ENCODE results near the gene MTF1.
A peak's percentile ranks its signal among the peaks of the same experiment; 100 is the strongest.
"Not testable (repeated sequence)": the region's sequence is repeated elsewhere in the genome, so short reads cannot be mapped to it uniquely, and the experiment has no call there.

MTF1 gene

DNA sequence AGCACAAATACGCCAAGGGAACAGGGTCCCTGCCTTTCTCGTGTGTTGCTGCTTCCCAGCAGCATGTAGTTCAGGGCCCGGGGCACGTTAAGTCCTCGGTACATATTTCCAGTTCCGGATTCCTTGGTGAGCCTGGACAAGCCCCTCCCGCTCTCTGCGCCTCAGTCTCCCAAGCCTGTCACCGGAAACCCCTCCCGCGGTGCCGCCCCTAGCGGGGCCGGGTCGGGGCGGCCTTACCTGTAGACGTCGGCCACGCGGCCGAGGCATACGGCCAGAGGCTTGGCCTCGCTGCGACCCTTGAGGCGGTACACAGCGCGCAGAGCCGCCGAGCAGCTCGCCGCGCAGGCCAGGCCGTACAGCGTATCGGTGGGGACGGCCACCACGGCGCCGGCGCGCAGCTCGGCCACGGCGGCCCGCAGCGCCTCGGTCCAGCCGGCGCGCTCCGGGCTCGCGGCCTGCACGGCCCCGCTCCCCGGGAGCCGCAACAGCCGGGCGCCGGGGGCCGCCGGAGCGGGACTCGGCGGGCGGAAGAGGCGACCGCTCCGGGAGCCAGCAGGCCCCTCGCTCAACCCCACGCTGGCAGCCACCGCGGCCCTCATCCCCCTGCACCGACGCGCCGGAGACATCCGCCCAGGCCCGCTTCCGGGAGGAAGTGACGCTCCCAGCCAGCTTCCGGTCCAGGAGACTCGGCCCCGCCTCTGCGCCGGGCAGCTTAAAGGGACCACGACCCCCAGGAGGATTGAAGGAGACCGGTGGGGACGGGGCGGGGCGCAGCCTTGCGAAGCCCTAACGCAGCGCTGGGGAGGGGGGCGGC lies 51.6 kb downstream of the MTF1 start, which contains the start of the genes C1orf122 and YRDC:
Gene C1orf122 (plus strand): TSS at position 236 of the 814 bp plus-strand sequence. CDS start 615 bp downstream, outside the sequence.
Gene YRDC (minus strand): TSS at position 654 of the 814 bp plus-strand sequence. CDS start 28 bp downstream, at position 626.
- DNase-seq = peak; percentile 93 to 94
- no peak for TF ChIP-seq GATA1 (IDR thresholded peaks at IDR 0.05; ENCODE audit: low read depth, low read length)
- TF ChIP-seq POLR2A (IDR thresholded peaks at IDR 0.05; ENCODE audit: low read length) = peak; percentile 60

GRCh38 chr1:37807220-37807554 lies 52.2 kb downstream of the MTF1 start:
- TF ChIP-seq GATA1 (IDR thresholded peaks at IDR 0.05; ENCODE audit: low read depth, low read length) (no peak), POLR2A (IDR thresholded peaks at IDR 0.05; ENCODE audit: low read length) (no peak)
- peak; percentile 89 to 91 for DNase-seq

DNA sequence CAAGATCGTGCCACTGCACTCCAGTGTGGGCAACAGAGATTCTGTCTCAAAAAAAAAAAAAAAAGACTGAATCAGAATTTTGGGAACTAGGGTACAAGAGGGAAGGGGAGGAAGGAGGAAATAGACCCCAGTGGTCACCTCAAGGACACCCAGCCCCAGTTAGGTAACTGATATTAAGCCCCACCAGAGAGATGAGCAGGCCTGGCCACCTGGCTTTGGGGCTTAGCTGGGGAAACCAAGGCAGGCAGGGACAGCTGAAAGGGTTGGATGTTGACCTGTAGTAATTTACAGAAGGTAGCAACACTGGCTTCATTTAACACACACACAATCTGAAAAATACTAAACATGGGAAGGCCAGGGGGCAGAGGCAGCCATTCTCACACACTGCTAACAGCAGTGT lies 57.0 kb downstream of the MTF1 start:
- no peak for TF ChIP-seq POLR2A (IDR thresholded peaks at IDR 0.05; ENCODE audit: low read length)
- TF ChIP-seq GATA1 (IDR thresholded peaks at IDR 0.05; ENCODE audit: low read depth, low read length) = no peak
- no peak for DNase-seq

GRCh38 chr1:37797750-37798345 lies 61.5 kb downstream of the MTF1 start:
- TF ChIP-seq GATA1 (IDR thresholded peaks at IDR 0.05; ENCODE audit: low read depth, low read length) (no peak), POLR2A (IDR thresholded peaks at IDR 0.05; ENCODE audit: low read length) (no peak)

DNA sequence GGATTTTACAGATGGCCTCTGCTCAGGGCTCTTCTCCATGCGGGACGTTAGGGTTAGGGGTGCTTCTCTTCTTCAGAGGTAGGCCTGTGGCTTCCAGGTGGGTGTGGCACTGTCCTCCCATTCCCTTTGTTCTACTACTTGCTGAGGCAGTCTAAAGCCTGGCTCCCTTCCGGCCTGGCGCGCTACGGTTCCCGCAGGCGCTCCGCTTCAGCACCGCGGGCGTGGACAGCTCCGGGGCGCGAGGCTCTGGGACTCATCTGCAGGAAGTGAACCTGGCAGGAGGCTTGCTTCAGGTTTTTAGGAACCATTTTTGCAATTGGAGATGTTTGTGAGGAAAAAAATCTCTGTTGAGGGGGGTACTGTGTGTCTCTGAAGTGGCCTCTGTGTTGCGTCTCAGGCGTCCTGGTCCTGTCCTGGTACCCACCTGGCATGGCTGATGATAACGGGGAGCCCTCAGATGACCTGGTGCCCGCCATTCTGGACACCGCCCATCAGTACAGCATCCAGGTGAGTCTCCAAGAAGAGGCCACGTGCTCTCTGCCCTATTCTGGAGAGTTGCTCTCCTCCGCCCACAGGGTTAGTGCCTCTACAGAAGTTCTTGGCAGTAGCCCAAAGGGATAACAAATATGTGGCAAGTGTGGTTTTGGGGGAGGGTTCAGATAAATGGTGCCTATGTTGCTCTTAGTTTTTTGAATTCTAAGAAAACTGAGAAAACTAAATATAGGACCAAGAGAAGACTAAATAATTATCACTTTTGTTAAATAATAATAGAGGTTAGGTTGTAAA lies 63.9 kb downstream of the MTF1 start:
- no peak for TF ChIP-seq POLR2A (IDR thresholded peaks at IDR 0.05; ENCODE audit: low read length)
- no peak for TF ChIP-seq GATA1 (IDR thresholded peaks at IDR 0.05; ENCODE audit: low read depth, low read length)
- DNase-seq = peak; percentile 61 to 68

More at GRCh38 chr1:37797750-37798345, 61.5 kb downstream of the MTF1 start:
- no peak for DNase-seq

DNA sequence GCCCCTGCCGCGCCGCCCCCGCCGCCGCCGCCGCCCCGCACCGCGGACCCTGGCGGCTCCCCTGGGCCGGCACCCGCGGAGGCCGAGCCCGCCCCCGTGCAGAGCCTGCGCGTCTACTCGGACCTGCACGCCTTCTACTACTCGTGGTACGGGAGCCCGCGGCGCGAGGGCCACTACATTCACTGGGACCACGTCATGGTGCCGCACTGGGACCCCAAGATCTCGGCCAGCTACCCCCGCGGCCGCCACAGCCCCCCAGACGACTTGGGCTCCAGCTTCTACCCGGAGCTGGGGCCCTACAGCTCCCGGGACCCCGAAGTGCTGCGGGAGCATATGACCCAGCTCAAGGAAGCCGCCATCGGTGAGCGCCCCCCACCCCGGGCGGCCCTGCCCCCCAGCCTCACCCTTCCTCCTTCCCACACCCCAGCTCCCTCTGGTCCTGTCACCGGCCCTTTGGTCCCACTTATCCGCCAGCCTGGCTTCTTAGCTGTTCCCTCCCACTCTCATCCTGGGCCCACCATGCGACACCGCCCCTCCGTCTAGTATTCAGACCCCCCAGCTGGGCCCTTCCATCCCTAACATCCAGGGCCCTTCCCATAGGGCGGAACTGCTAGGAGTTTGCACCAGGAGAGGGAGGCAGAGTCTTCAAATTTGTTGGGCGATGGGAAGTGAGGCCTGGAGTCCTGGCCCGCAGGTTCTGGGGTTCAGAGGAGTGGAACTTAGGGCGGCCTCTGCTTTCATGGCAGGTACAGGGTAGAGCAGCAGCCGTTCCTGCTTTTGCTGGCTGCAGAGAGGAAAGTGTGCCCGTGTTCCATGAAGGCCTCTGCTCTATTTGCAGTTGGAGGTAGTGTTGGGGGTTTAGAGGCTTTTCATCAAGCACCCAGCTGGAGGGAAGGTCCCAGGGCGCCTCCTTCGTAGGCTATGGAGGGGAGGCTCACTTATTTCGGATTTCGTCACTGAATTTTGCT lies 64.7 kb downstream of the MTF1 start:
- no peak for DNase-seq
- TF ChIP-seq GATA1 (IDR thresholded peaks at IDR 0.05; ENCODE audit: low read depth, low read length) (no peak), POLR2A (IDR thresholded peaks at IDR 0.05; ENCODE audit: low read length) (no peak)

- peak; percentile 77 to 80 for DNase-seq
- no peak for TF ChIP-seq POLR2A (IDR thresholded peaks at IDR 0.05; ENCODE audit: low read length)
- no peak for TF ChIP-seq GATA1 (IDR thresholded peaks at IDR 0.05; ENCODE audit: low read depth, low read length)
Measured at GRCh38 chr1:37793773-37794371, 65.5 kb downstream of the MTF1 start, which contains the start of gene MANEAL. MANEAL (plus strand) TSS chr1:37793847; CDS start chr1:37794183, 336 bp downstream.

DNA sequence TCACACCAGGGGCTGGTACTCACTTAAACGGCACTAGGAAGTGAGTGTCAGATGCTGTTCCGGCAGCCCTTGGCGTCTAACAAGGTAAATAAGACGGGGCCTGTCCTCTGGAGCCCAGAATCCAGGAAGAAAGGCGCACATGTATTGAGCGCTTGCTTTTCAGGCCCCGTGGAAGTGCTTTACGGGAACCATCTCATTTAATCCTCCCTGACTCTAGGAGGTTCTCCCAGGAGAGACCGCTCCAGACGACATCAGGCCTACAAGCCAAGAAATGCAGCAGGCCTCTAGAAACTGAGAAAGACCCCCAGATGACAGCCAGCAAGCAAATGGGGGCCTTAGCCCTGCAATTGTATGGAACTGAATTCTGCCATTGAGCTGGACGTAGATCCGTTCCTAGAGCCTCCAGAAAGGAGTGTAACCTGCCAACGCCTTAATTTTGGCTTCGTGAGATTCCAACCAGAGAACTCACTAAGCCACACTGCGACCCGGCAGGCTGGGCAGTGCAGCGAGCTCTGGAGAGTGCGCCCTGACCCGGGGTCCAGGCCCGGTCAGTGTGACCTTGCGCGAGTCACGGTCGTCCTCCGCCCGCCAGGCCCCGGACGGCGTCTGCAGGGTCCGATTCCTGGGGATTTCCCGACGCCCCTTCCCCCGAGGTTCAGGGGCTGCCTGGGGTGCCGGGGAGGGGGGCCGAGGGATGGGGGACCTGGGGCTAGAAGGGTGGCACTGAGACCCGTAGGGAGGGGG lies 66.3 kb downstream of the MTF1 start:
- no peak for DNase-seq
- TF ChIP-seq GATA1 (IDR thresholded peaks at IDR 0.05; ENCODE audit: low read depth, low read length) = no peak
- no peak for TF ChIP-seq POLR2A (IDR thresholded peaks at IDR 0.05; ENCODE audit: low read length)

DNA sequence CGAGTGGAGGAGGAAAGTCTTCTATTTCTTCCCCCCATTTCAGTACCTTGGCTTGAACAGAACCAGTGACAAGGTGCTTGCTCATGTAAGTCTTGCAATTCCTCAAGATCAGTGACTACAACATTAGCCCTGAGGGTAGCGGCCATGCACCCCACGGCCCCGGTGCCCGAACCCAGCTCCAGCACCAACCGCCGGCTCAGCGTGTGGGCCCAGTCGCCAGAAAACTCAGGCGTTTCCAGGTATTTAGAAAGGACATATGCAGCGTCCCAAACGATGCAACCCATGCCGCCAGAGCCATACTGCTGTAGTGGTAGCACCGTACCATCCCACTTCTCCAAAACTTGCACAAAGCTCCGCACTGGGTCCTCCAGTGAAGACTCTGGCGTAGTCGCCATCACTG lies 76.9 kb downstream of the MTF1 start:
- no peak for DNase-seq
- TF ChIP-seq GATA1 (IDR thresholded peaks at IDR 0.05; ENCODE audit: low read depth, low read length) = no peak
- no peak for TF ChIP-seq POLR2A (IDR thresholded peaks at IDR 0.05; ENCODE audit: low read length)

- no peak for DNase-seq
- TF ChIP-seq GATA1 (IDR thresholded peaks at IDR 0.05; ENCODE audit: low read depth, low read length) (no peak), POLR2A (IDR thresholded peaks at IDR 0.05; ENCODE audit: low read length) (no peak)
Measured at GRCh38 chr1:37778654-37779053, 80.7 kb downstream of the MTF1 start.

DNA sequence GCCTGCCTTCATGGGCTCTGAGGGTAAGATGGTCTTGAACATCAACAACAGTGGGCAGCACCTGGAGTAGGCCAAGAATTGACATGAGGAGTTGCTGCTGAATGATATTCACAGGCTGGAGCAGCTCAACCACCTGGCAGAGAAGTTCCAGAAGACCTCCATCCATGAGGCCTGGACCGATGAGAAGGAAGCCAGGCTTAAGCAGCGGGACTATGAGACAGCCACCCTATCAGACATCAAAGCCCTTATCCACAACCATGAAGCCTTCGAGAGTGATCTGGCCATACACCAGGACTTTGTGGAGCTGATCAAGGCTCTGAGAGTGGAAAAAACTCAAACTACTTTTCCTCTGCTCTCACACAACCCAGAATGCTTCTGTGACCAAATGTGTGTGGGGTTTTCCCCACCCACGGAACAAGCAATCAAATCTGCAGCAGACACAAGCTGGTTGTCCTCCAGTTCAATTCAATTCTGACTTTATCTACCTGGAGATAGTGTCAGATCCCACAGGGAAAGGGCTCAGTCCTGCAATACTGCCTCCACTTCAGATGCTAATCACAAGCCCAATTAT lies 82.4 kb downstream of the MTF1 start:
- no peak for DNase-seq
- TF ChIP-seq POLR2A (IDR thresholded peaks at IDR 0.05; ENCODE audit: low read length) (no peak), GATA1 (IDR thresholded peaks at IDR 0.05; ENCODE audit: low read depth, low read length) (no peak)

GRCh38 chr1:37771440-37771839 lies 88.0 kb downstream of the MTF1 start:
- DNase-seq = not testable (repeated sequence)

Data from erythroblast (primary cell).